H1 (cell line): ENCODE results near the gene SIK3. TPM values are rescaled to one million over a fixed set of nuclear protein-coding genes. Genes with fewer than 3 reads are reported as not detected.

Experiments used
- CHD2 ChIP-seq: IDR thresholded peaks from 2 replicates; pipeline ENCODE4 v1.6.1; 2012; ENCODE audit warnings: low read length, improper control_type of control experiment
- HDAC2 ChIP-seq, 2 experiments: fragments of 300-600 bp in 1 of 2; sonication (generic) in 1 of 2; IDR thresholded peaks; 2 replicates each; pipeline ENCODE4 v1.6.1; 2011 to 2012; ENCODE audit warnings: low read depth in 2 of 2, low read length in 2 of 2, mild to moderate bottlenecking in 2 of 2, moderate library complexity in 2 of 2, borderline replicate concordance in 1 of 2, inconsistent platforms in 1 of 2
- MAFK ChIP-seq: IDR thresholded peaks from 2 replicates; pipeline ENCODE4 v1.6.1; 2012; ENCODE audit warnings: low read depth, mild to moderate bottlenecking, improper control_type of control experiment, low read length
- POU5F1 ChIP-seq: IDR thresholded peaks from 2 replicates; pipeline ENCODE4 v1.6.1; 2011; ENCODE audit warnings: low read depth, mild to moderate bottlenecking, low read length, moderate library complexity
- SP1 ChIP-seq: IDR thresholded peaks from 2 replicates; pipeline ENCODE4 v1.6.1; 2011; ENCODE audit warnings: low read depth, low read length
- polyA plus RNA-seq, 7 experiments: library from polyadenylated mRNA; depleted of rRNA in 3 of 7; stranded (reverse) in 5 of 7; unstranded in 2 of 7; fragments of >200 nt in 5 of 7; fragments of 200-250 nt in 2 of 7; gene quantifications; 1 replicate in 5 of 7; 2 replicates in 1 of 7; 4 replicates in 1 of 7; pipeline versions ENCODE4 v1.2.1 to v1.2.3, GENCODE V29; 2011 to 2013; ENCODE audit warnings: missing spikeins in 2 of 7, mixed read lengths in 2 of 7
- total RNA-seq: library from RNA; stranded (reverse); fragmentation: NEBNext Ultra II Directional; extraction: Animal tissue kit (Norgen Biotek cat#: 25700); gene quantifications from 2 replicates; pipeline ENCODE4 v1.2.1, GENCODE V29; 2021
- TF ChIP-seq, protein P1 (sequence below): fragments of 300-600 bp; sonication (generic); IDR thresholded peaks from 2 replicates; pipeline ENCODE4 v1.7.1; 2012; ENCODE audit warnings: low read length, moderate library complexity, mild to moderate bottlenecking, inconsistent platforms; ENCODE audit not compliant: insufficient replicate concordance

The SIK3 gene
- total and polyA plus RNA-seq, 2 of the 8 experiments (the other 6 are each of a cell fraction or from before 2014, with no cell fraction given) = 19.9 to 32.1 TPM

DNA sequence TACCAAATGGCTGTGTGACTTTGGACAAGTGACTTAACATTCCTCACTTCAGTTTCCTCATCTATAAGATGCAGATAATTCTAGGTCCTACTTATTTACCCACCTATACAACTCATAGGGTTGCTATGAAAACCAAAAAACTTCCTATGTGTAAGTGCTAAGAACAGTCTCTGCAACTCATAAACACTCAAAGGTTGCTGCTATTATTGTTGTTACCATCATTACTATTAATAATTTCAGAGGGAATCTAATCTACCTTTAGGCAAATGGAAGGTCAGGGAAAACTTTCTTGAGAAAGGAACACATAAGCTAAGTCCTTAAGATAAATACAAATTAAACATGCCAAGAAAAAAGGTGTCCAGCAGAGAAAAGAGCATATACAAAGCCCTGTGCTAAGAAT, 40.5 kb downstream of the SIK3 start (continued):
- TF ChIP-seq, protein P1, sequence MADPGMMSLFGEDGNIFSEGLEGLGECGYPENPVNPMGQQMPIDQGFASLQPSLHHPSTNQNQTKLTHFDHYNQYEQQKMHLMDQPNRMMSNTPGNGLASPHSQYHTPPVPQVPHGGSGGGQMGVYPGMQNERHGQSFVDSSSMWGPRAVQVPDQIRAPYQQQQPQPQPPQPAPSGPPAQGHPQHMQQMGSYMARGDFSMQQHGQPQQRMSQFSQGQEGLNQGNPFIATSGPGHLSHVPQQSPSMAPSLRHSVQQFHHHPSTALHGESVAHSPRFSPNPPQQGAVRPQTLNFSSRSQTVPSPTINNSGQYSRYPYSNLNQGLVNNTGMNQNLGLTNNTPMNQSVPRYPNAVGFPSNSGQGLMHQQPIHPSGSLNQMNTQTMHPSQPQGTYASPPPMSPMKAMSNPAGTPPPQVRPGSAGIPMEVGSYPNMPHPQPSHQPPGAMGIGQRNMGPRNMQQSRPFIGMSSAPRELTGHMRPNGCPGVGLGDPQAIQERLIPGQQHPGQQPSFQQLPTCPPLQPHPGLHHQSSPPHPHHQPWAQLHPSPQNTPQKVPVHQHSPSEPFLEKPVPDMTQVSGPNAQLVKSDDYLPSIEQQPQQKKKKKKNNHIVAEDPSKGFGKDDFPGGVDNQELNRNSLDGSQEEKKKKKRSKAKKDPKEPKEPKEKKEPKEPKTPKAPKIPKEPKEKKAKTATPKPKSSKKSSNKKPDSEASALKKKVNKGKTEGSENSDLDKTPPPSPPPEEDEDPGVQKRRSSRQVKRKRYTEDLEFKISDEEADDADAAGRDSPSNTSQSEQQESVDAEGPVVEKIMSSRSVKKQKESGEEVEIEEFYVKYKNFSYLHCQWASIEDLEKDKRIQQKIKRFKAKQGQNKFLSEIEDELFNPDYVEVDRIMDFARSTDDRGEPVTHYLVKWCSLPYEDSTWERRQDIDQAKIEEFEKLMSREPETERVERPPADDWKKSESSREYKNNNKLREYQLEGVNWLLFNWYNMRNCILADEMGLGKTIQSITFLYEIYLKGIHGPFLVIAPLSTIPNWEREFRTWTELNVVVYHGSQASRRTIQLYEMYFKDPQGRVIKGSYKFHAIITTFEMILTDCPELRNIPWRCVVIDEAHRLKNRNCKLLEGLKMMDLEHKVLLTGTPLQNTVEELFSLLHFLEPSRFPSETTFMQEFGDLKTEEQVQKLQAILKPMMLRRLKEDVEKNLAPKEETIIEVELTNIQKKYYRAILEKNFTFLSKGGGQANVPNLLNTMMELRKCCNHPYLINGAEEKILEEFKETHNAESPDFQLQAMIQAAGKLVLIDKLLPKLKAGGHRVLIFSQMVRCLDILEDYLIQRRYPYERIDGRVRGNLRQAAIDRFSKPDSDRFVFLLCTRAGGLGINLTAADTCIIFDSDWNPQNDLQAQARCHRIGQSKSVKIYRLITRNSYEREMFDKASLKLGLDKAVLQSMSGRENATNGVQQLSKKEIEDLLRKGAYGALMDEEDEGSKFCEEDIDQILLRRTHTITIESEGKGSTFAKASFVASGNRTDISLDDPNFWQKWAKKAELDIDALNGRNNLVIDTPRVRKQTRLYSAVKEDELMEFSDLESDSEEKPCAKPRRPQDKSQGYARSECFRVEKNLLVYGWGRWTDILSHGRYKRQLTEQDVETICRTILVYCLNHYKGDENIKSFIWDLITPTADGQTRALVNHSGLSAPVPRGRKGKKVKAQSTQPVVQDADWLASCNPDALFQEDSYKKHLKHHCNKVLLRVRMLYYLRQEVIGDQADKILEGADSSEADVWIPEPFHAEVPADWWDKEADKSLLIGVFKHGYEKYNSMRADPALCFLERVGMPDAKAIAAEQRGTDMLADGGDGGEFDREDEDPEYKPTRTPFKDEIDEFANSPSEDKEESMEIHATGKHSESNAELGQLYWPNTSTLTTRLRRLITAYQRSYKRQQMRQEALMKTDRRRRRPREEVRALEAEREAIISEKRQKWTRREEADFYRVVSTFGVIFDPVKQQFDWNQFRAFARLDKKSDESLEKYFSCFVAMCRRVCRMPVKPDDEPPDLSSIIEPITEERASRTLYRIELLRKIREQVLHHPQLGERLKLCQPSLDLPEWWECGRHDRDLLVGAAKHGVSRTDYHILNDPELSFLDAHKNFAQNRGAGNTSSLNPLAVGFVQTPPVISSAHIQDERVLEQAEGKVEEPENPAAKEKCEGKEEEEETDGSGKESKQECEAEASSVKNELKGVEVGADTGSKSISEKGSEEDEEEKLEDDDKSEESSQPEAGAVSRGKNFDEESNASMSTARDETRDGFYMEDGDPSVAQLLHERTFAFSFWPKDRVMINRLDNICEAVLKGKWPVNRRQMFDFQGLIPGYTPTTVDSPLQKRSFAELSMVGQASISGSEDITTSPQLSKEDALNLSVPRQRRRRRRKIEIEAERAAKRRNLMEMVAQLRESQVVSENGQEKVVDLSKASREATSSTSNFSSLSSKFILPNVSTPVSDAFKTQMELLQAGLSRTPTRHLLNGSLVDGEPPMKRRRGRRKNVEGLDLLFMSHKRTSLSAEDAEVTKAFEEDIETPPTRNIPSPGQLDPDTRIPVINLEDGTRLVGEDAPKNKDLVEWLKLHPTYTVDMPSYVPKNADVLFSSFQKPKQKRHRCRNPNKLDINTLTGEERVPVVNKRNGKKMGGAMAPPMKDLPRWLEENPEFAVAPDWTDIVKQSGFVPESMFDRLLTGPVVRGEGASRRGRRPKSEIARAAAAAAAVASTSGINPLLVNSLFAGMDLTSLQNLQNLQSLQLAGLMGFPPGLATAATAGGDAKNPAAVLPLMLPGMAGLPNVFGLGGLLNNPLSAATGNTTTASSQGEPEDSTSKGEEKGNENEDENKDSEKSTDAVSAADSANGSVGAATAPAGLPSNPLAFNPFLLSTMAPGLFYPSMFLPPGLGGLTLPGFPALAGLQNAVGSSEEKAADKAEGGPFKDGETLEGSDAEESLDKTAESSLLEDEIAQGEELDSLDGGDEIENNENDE = no peak
- no peak for TF ChIP-seq POU5F1
- no peak for TF ChIP-seq HDAC2 (IDR thresholded peaks at IDR 0.05; ENCODE audit: borderline replicate concordance in 1 of 2, low read depth in 2 of 2, low read length in 2 of 2)
- TF ChIP-seq CHD2 = no peak
- no peak for TF ChIP-seq MAFK
- no peak for TF ChIP-seq SP1
- TF ChIP-seq, all 59 proteins: peak for 0
